Heart right ventricle (tissue), 16 donors: Measurements from ENCODE around the gene CCDC85C. TPM values are rescaled to one million over a fixed set of nuclear protein-coding genes. Genes with fewer than 3 reads are reported as not detected.

Experiments used
- ATAC-seq, 8 donors: fragments of 200-7000 bp; cut with Tn5 transposase; one replicate each; pipeline ENCODE4 v1.9.1; 2020; ENCODE audit warnings: mild to moderate bottlenecking in 8 of 8, moderate library complexity in 8 of 8, moderate number of reproducible peaks in 1 of 8
- DNase-seq, 2 donors: peaks; one replicate each; pipeline ENCODE4 v3.0.0-alpha.2; 2020
- H3K27ac ChIP-seq, 10 donors: fragments of 200-600 bp; sonication (generic) in 2 of 10; one replicate each; pipeline versions ENCODE4 v1.5.0 to v1.8.0; 2020 to 2022; ENCODE audit warnings: mild to moderate bottlenecking in 3 of 10
- H3K27me3 ChIP-seq, 7 donors: fragments of 200-600 bp; one replicate each; pipeline ENCODE4 v1.8.0; 2021 to 2022; ENCODE audit warnings: mild to moderate bottlenecking in 2 of 7
- H3K36me3 ChIP-seq, 9 donors: fragments of 200-600 bp; sonication (generic) in 1 of 9; one replicate each; pipeline versions ENCODE4 v1.5.0 to v1.8.0; 2020 to 2022; ENCODE audit warnings: mild to moderate bottlenecking in 2 of 9
- H3K4me1 ChIP-seq, 9 donors: fragments of 200-600 bp; sonication (generic) in 1 of 9; one replicate each; pipeline versions ENCODE4 v1.5.0 to v1.8.0; 2020 to 2022; ENCODE audit warnings: mild to moderate bottlenecking in 4 of 9
- H3K4me3 ChIP-seq, 10 donors: fragments of 200-600 bp; sonication (generic) in 2 of 10; one replicate each; pipeline versions ENCODE4 v1.5.0 to v1.8.0; 2020 to 2022; ENCODE audit warnings: mild to moderate bottlenecking in 7 of 10, moderate library complexity in 2 of 10
- H3K9me3 ChIP-seq, 11 donors: fragments of 200-600 bp in 10 of 11; sonication (generic) in 2 of 11; one replicate each; pipeline versions ENCODE4 v1.5.0 to v1.8.0; 2013 to 2022; ENCODE audit warnings: mild to moderate bottlenecking in 2 of 11, control low read depth in 1 of 11, moderate library complexity in 1 of 11
- CTCF ChIP-seq, 9 donors: fragments of 200-600 bp; sonication (generic) in 2 of 9; IDR thresholded peaks; one replicate each; pipeline versions ENCODE4 v1.5.0 to v1.8.0; 2021 to 2022; ENCODE audit warnings: antibody characterized with exemption in 9 of 9, mild to moderate bottlenecking in 5 of 9, moderate library complexity in 1 of 9
- WGBS, 2 donors: extraction: QIAGEN DNeasy Blood & Tissue Kit; methylation state at CpG; one replicate each; pipeline ENCODE4 v1.1.7; 2013; ENCODE audit warnings: inconsistent platforms in 1 of 2; 5-methylcytosine and 5-hydroxymethylcytosine counted together
- intact Hi-C, 10 donors: fragments of 100-400 bp; cut with DNase I; formaldehyde crosslinking; loops; one replicate each; pipeline versions ENCODE4 v1.11.1 to v1.14.2; 2022
- polyA plus RNA-seq, 2 donors: library from polyadenylated mRNA; stranded (reverse); fragments of 200-250 nt; gene quantifications; one replicate each; pipeline ENCODE4 v1.2.3, GENCODE V29; 2013
- total RNA-seq, 10 donors: library from RNA; stranded (reverse); fragmentation: NEBNext Ultra II Directional in 3 of 10; extraction: Animal tissue kit (Norgen Biotek cat#: 25700) in 3 of 10; gene quantifications; one replicate each; pipeline versions ENCODE4 v1.2.1 to v1.2.4, GENCODE V29; 2021 to 2023
- donor health status: Arrhythmogenic right ventricular cardiomyopathy.
- donor health status: ischemic (EF 13 %, LVEDD 7.1; RV severe dilation, severe dysfunction).
- donor health status: healthy with polysubstance abuse.
- donor health status: DM: no; HTN: yes; CAD: no.
- donor health status: DM: no; HTN: no; CAD: no.
- donor health status: ischemic (EF 25% LVEDD 6.9; RV normal size, moderate dysfunction).
- donor health status: ischemic (EF 25% LVEDD 5.7; RV mildly dilated, moderate dysfunction).
- donor health status: healthy.
- donor health status: DM: yes; HTN: yes; CAD: no.
- donor health status: Ischemic cardiomyopathy.
- donor health status: ischemic (EF 35%, LVEDD 5.7; RV mildly dilated, moderate dysfunction).
- donor health status: nonischemic (EF 11% LVEDD 7.7; RV severe dilation, severe dysfunction).
- donor health status: DM: yes; HTN: yes; CAD: no.
- donor health status: PGD.
- donor health status: ischemic (EF 29% LVEDD 5.4; RV normal size, mild dysfunction).
- donor health status: nonischemic (EF 23%, LVEDD 6.1; RV moderate dilation, normal function).

The CCDC85C gene
- total and polyA plus RNA-seq, 12 donors: 9.0 to 50.2 (median 31.5) TPM

GRCh38 chr14:99451234-99451633 is 152.8 kb downstream of the CCDC85C start:
- intact Hi-C loops: no loop called here
- Histone ChIP-seq H3K4me3 (no peak overlapping the region), H3K27ac (no peak overlapping the region), H3K36me3 (peaks cover 0 to 100% (median 24%) of the 10 kb centered on the region in 9 donors), H3K27me3 (no peaks in the 10 kb centered on the region), H3K4me1 (peaks cover 0 to 5% (median 0%) of the 10 kb centered on the region in 9 donors), H3K9me3 (no peaks in the 10 kb centered on the region)
- 97% methylated on average over 5 of the region's 5 CpGs for WGBS, 2 donors
- TF ChIP-seq CTCF (IDR thresholded peaks at IDR 0.05): no peak
- ATAC-seq (no peak), DNase-seq (no peak)

- ATAC-seq (no peak), DNase-seq (no peak)
- TF ChIP-seq CTCF (IDR thresholded peaks at IDR 0.05): no peak
- intact Hi-C loops: no loop called here
- Histone ChIP-seq H3K4me3 (no peak overlapping the region), H3K9me3 (no peaks in the 10 kb centered on the region), H3K27me3 (no peaks in the 10 kb centered on the region), H3K36me3 (peaks cover 0 to 100% (median 24%) of the 10 kb centered on the region in 9 donors), H3K4me1 (peaks cover 0 to 5% (median 0%) of the 10 kb centered on the region in 9 donors), H3K27ac (no peak overlapping the region)
- WGBS, 2 donors: 80 to 87% methylated on average over 3 of the region's 3 CpGs
Measured at GRCh38 chr14:99450266-99450665, 153.7 kb downstream of the CCDC85C start.

Other genes starting within 250 kb of the CCDC85C start
- gene SETD3, start 123.3 kb downstream of the CCDC85C start, total RNA-seq: 100 to 1,000 TPM in 8 of 10 donors, 10 to 100 TPM in 2; 89.6 to 129 (median 107) TPM
- 10 to 100 TPM; 35.0 to 59.9 TPM for gene SETD3, start 123.3 kb downstream of the CCDC85C start, polyA plus RNA-seq
- 10 to 100 TPM; 28.0 to 41.0 (median 31.9) TPM for gene CCNK, start 122.8 kb downstream of the CCDC85C start, total RNA-seq
- gene CCNK, start 122.8 kb downstream of the CCDC85C start, polyA plus RNA-seq: 10 to 100 TPM; 10.9 to 11.4 TPM
- 1 to 10 TPM in 6 of 10 donors, under 1 TPM in 4; 0.81 to 2.2 (median 1.4) TPM for gene HHIPL1, start 40.9 kb upstream of the CCDC85C start, total RNA-seq
- under 1 TPM; 0.55 to 0.59 TPM for gene HHIPL1, start 40.9 kb upstream of the CCDC85C start, polyA plus RNA-seq
- 1 to 10 TPM; 2.0 to 6.1 (median 3.9) TPM for gene CYP46A1, start 80.1 kb upstream of the CCDC85C start, total RNA-seq
- 1 to 10 TPM; 1.5 to 2.3 TPM for gene CYP46A1, start 80.1 kb upstream of the CCDC85C start, polyA plus RNA-seq
- gene EML1, start 189.2 kb upstream of the CCDC85C start, total RNA-seq: 10 to 100 TPM; 28.6 to 49.2 (median 36.3) TPM
- 10 to 100 TPM in 1 of 2 donors, 1 to 10 TPM in 1; 9.1 to 11.0 TPM for gene EML1, start 189.2 kb upstream of the CCDC85C start, polyA plus RNA-seq